WERI-Rb-1 (cell line): ENCODE data around the gene ZSWIM6.

Experiments
- DNase-seq: peaks from one replicate; pipeline ENCODE4 v3.0.0-alpha.2; 2020
- H3K27ac ChIP-seq: fragments of 250-450 bp; sonication (Bioruptor Pico); 2 replicates; pipeline ENCODE4 v1.5.1; 2020; ENCODE audit warnings: mild to moderate bottlenecking, moderate library complexity
- H3K27me3 ChIP-seq: fragments of 250-450 bp; sonication (Bioruptor Pico); 2 replicates; pipeline ENCODE4 v1.5.1; 2021; ENCODE audit warnings: mild to moderate bottlenecking, low read depth, moderate library complexity; ENCODE audit not compliant: insufficient read depth, severe bottlenecking
- H3K36me3 ChIP-seq: fragments of 250-450 bp; sonication (Bioruptor Pico); 2 replicates; pipeline ENCODE4 v1.5.1; 2020; ENCODE audit warnings: mild to moderate bottlenecking, moderate library complexity
- H3K4me3 ChIP-seq: 2 replicates; pipeline ENCODE4 v1.5.1; 2011; ENCODE audit warnings: low read depth, mild to moderate bottlenecking, control low read depth, low read length
- H3K9me3 ChIP-seq: fragments of 250-450 bp; sonication (Bioruptor Pico); 2 replicates; pipeline ENCODE4 v1.5.1; 2021; ENCODE audit warnings: mild to moderate bottlenecking, moderate library complexity; ENCODE audit not compliant: severe bottlenecking
- CTCF ChIP-seq: IDR thresholded peaks from 2 replicates; pipeline ENCODE4 v1.5.1; 2011; ENCODE audit warnings: low read depth, mild to moderate bottlenecking, control low read depth, inconsistent platforms, low read length

The ZSWIM6 gene

GRCh38 chr5:61477788-61478187, 145.7 kb downstream of the ZSWIM6 start:
- Histone ChIP-seq H3K27ac (no peak overlapping the region), H3K36me3 (no peaks in the 10 kb centered on the region; the same call in none of the 2 replicates), H3K4me3 (no peak overlapping the region), H3K9me3 (no peaks in the 10 kb centered on the region), H3K27me3 (no peaks in the 10 kb centered on the region)
- TF ChIP-seq CTCF, result no peak
- DNase-seq, result no peak

- H3K9me3 ChIP-seq, result no peaks in the 10 kb centered on the region
- H3K4me3 ChIP-seq, result no peak overlapping the region
- TF ChIP-seq CTCF, result no peak
- H3K27me3 ChIP-seq, result no peaks in the 10 kb centered on the region
- DNase-seq, result no peak
- H3K27ac ChIP-seq, result no peak overlapping the region
- no peaks in the 10 kb centered on the region; the same call in 1 of the 2 replicates for H3K36me3 ChIP-seq
These were observed 148.0 kb downstream of the ZSWIM6 start for GRCh38 chr5:61479850-61480614.

GRCh38 chr5:61482980-61483379, 150.9 kb downstream of the ZSWIM6 start:
- no peak overlapping the region for H3K4me3 ChIP-seq
- H3K36me3 ChIP-seq, result no peaks in the 10 kb centered on the region
- H3K27me3 ChIP-seq, result no peaks in the 10 kb centered on the region
- no peak for DNase-seq
- no peak for TF ChIP-seq CTCF
- no peaks in the 10 kb centered on the region for H3K9me3 ChIP-seq
- H3K27ac ChIP-seq, result no peak overlapping the region

- TF ChIP-seq CTCF, result no peak
- no peak overlapping the region for H3K27ac ChIP-seq
- H3K27me3 ChIP-seq, result no peaks in the 10 kb centered on the region
- DNase-seq, result no peak
- H3K9me3 ChIP-seq, result no peaks in the 10 kb centered on the region
- H3K4me3 ChIP-seq, result no peak overlapping the region
- H3K36me3 ChIP-seq, result no peaks in the 10 kb centered on the region
These were observed 154.4 kb downstream of the ZSWIM6 start for GRCh38 chr5:61486476-61486875.

GRCh38 chr5:61489574-61489973, 157.5 kb downstream of the ZSWIM6 start:
- Histone ChIP-seq H3K27me3 (no peaks in the 10 kb centered on the region), H3K27ac (no peak overlapping the region), H3K9me3 (no peaks in the 10 kb centered on the region), H3K4me3 (no peak overlapping the region), H3K36me3 (0 out of 2 replicates have a peak, but pooled peaks cover 4% of the 10 kb centered on the region)
- no peak for TF ChIP-seq CTCF
- no peak for DNase-seq

GRCh38 chr5:61491861-61492260, 159.8 kb downstream of the ZSWIM6 start:
- 0 out of 2 replicates have a peak, but pooled peaks cover 7% of the 10 kb centered on the region for H3K36me3 ChIP-seq
- no peak for DNase-seq

More at GRCh38 chr5:61491861-61492260, 159.8 kb downstream of the ZSWIM6 start:
- H3K9me3 ChIP-seq, result no peaks in the 10 kb centered on the region
- no peak for TF ChIP-seq CTCF
- H3K4me3 ChIP-seq, result no peak overlapping the region
- H3K27ac ChIP-seq, result no peak overlapping the region
- no peaks in the 10 kb centered on the region for H3K27me3 ChIP-seq
